HG03196 (cell line): ENCODE measurements around the gene SLC25A38.
"Not testable (repeated sequence)": the region's sequence is repeated elsewhere in the genome, so short reads cannot be mapped to it uniquely, and the experiment has no call there.

Experiments
- ATAC-seq: cut with Tn5 transposase; IDR thresholded peaks from one replicate; pipeline ENCODE4 v1.9.1; 2021; ENCODE audit not compliant: unreplicated experiment

Gene SLC25A38, protein sequence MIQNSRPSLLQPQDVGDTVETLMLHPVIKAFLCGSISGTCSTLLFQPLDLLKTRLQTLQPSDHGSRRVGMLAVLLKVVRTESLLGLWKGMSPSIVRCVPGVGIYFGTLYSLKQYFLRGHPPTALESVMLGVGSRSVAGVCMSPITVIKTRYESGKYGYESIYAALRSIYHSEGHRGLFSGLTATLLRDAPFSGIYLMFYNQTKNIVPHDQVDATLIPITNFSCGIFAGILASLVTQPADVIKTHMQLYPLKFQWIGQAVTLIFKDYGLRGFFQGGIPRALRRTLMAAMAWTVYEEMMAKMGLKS

DNA sequence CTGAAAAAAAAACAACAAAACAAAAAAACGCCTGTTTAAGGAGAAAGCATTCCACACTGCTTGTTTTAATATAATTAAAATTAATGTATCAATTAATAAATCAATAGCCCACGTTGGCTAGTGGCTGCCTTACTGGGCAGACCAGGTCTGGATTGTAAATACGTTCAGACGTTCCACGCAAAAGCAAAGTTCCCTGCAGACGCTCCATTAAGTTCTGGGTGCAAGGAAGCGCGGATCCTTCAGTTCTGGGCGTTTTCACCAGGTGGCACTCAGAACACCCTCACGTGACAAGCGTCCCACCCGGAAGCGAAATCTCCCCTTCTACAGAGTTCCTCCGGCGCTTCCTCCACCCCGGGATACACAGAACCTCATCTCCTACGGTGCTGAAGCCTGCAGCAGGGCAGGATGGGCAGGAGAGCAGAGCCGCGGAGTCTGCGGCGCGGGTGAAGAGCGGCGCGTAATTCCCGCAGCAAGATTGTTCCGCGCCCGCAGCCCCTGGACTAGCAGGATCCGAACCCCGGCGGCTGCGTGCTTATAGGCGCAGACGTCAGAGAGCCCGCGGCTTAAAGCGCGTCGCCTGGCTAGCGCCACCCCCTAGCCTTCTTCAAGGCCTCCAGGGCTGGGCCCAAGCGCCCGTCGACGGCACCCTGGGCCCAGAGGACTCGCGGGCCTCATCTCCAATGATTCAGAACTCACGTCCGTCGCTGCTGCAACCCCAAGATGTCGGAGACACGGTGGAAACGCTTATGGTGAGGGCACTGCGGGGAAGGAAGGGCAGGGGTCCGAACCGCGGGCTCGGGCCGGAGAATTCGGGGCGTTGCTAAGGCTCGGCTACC lies at the start of gene SLC25A38:
Gene SLC25A38 (plus strand): TSS at position 326 of the 836 bp plus-strand sequence. CDS start 355 bp downstream, at position 681.
- ATAC-seq = peak; percentile 66

DNA sequence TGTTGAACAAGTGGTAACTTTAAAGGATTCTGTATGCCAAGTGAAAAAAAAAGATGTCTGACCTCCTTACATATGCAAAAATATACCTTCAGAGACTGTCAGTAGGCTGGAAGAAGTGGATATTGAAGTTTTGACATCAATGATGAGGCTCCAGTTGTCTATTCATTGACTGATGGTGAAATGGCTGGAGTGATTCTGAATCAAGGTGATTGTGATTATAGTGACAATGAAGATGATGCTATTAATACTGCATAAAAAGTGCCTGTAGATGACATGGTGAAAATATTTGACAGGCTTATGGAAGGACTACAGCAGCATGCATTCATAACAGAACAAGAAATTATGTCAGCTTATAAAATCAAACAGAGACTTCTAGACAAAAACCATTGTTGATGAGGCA lies 49.6 kb upstream of the SLC25A38 start:
- no peak for ATAC-seq

DNA sequence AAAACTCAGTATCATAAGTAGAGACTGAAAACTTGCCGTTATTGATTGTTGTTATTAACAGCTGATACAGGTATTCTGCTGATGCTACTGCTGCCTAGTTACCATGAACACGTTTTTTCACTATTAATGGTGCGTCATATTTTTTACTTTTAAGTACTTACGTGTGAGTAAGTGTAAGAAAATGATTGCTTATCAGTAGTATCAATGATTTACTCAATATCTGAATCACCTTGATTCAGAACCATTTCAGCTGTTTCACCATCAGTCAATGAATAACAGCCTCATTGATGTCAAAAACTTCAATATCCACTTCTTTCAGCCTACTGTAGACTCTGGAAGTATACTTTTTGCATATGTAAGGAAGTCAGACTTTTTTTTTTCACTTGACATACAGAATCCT lies 49.0 kb upstream of the SLC25A38 start:
- ATAC-seq = no peak

DNA sequence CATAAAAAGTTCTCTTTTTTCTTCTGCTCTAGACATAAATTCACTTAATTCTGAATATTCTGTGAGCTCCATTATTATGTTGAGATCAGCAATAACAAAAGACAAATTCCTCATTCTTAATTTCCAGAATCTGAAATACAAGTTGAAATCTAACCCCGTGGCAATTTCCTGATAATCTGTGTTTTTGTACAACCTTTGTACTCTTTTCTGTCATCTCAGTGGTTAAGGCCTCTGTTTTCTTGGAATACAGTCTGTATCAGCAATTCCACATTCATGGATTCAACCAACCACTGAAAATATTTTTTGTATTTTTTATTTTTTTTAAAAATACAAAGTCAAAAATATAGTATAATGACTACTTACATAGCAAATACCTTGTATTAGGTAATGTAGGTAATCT lies 45.0 kb upstream of the SLC25A38 start:
- no peak for ATAC-seq

DNA sequence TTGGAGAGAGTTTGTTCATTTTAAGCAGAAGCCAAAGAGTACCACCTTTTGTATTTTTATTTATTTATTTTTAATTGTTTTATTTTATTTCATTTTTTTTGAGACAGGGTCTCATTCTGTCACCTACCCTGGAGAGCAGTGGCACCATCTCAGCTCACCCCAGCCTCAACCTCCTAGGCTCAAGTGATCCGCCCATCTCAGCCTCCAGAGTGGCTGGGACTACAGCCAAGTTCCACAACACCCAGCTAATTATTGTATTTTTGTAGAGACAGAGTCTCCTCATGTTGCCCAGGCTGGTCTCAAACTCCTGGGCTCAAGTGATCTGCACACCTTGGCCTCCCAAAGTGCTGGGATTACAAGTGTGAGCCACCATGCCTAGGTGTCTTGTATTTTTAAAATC lies 44.1 kb upstream of the SLC25A38 start:
- ATAC-seq = no peak

DNA sequence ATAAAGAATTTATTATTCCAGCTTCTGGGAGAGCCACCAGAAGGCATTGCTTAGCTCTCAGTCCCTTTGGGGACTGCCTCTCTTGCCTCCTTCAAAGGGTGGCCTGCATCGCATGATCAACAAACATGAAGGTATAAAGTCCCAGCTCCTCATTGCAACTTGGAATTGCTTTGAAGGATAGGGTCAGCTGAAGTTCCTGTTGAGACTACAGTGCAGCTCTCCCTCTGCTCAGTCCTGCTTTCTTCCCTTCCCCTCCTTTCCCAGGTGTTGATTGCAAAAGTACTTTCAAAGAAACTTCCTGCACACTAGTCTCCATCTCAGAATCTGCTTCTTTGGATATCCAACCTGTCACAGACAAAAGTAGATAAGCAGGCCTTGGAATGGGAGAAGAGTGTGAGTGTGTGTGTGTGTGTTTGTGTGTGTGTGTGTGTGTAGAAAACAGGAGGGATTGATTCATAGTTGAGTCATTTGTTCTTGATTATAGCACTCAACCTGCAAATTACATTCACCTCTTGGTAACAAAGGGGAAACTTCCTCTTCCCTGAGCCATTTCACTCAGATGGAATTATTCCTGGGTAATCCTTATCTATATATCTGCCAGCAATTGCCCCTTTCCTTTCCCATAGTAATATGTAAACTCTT lies 40.0 kb upstream of the SLC25A38 start:
- no peak for ATAC-seq

DNA sequence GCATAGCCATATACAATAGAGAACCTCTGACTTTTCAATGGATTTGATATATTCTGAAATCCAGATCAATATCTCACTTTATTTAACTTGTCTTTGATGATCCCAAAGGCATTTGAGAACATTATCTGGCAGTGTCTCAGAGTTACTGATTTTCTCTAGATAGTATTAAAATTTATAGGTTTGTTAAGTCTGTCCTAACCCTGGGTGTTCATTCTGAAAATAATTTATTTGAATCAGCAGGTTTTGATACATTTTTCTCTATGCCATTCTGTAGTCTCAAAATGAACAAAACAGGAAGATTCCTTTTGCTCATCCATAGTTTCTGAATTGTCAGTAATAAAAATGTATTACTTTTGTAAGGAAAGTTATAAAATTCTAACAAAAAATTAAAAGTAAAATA lies 39.4 kb upstream of the SLC25A38 start:
- no peak for ATAC-seq

DNA sequence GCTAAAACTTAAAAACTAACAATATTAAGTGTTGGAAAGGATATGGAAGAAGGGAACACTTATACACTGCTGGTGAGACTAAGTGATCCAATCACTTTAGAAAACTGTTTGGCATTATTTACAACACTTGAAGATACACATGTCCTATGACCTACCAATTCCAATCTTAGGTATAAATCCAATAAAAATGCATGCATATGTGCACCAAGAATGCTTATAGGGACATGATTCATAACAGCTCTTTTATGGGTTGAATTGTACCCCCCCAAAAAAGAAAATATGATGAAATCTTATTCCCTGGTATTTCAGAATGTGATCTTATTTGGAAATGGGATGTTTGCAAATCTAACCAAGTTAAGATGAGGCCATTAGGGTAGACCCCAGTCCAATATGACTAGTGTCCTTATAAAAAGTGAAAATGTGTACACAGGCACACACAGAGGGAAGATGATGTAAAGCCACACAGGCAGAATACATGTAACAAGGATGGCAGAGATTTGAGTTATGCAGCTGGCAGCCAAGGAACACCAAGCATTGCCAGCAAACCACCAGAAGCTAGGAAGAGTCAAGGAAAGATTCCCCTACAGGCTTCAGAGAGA lies 38.3 kb upstream of the SLC25A38 start:
- ATAC-seq = no peak

DNA sequence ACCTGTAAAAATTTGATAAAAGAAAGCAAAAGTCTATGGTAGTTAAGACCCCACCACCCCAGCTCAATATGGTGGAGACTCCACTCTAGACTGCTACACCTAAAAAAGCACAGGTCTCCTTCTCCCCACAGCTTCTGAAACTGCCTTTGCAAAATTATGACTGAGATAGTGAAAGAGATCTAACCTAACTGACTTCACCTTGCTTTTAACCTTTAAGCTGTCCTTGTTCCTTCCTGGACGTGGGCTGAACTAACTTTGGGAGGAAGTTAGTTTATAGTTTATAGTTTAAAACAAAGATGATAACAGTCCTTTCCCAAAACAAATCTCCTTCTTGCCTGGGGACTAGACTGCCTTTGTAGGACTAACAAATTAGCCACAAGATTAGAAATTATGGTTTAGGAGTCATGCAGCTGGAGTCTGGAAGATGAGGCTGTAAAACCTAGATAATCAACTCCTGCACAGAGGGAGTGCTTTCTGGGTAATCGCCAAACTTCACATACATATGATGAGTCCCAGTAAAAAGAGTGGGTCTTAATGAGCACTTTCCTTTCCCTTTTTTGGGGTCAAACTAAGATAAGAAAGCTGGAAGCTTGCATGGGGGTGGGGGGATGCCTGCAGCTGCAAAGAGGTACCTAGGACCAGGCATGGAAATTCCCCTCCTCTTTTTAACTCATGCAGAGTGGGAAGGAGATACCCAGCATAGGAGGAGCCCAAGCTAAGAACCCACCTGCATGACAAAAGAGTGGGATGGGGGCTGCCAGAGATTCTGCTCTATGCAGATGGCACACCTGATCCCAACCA lies 36.2 kb upstream of the SLC25A38 start:
- ATAC-seq = peak; percentile 80

DNA sequence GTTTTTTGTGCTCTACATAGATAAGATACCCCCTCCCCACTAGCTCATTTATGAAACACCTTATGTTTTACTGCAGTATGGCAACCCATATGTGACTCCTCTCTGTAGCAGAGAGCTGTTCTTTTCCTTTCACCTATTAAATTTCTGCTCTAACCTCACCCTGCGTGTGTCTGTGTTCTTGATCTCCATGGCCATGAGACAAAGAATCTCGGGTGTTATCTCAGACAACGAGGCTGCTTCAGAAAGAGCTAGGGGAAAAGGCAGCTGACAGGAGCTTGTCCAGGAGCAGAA lies 35.6 kb upstream of the SLC25A38 start:
- no peak for ATAC-seq

DNA sequence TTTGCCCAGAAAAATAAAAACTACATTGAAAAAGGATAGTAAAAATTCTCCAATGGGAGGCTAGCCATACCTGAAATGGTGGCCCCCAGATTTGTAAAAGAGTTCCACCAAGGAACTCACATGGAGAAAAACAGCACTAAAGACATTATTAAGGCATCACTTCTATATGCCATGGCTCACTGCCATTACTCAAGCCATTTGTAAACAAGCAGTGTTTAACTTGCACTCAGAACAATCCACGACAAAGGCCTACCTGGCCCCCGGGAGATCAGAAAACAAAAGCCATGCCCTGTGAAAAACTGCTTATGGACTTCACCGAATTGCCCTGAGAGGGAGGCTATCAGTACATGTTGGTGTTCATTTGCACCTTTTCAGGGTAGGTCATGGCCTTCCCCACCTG lies 34.1 kb upstream of the SLC25A38 start:
- ATAC-seq = no peak

DNA sequence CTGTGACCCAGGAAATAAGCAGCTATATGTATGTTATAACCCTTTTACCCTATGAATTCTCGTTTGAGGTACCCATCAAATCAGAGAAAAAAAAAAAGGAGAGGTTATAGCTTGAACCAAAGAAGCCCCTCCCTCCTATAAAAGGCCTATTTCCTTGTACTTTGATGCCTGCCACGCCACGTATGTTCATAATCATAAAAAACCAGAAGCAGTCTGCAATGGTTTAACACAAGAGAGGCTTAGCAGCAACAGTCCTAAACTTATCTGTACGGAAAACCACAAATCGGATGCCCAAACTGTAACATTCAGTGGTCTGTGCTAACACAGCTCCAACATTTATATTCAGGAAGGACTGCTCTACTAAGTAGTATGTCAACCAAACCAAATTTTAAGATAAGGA lies 32.5 kb upstream of the SLC25A38 start:
- ATAC-seq = no peak

DNA sequence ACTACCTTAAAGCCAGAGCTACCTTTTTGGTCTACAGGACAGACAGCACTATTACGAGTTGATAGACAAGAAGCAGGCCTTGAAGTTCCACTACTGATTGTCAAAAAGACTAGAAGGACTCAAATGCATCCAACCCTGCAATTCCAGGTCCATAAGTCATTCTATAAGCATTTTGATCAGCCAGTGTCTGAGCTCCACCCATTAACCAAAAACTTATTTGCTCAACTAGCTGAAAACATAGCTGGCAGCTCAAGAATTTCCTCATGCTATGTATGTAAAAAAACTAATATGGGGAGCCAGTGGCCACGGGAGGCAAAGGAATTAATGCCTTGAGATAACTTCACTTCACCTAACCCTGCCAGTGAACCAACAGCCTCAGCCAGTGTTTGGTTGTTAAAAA lies 32.0 kb upstream of the SLC25A38 start:
- not testable (repeated sequence) for ATAC-seq

DNA sequence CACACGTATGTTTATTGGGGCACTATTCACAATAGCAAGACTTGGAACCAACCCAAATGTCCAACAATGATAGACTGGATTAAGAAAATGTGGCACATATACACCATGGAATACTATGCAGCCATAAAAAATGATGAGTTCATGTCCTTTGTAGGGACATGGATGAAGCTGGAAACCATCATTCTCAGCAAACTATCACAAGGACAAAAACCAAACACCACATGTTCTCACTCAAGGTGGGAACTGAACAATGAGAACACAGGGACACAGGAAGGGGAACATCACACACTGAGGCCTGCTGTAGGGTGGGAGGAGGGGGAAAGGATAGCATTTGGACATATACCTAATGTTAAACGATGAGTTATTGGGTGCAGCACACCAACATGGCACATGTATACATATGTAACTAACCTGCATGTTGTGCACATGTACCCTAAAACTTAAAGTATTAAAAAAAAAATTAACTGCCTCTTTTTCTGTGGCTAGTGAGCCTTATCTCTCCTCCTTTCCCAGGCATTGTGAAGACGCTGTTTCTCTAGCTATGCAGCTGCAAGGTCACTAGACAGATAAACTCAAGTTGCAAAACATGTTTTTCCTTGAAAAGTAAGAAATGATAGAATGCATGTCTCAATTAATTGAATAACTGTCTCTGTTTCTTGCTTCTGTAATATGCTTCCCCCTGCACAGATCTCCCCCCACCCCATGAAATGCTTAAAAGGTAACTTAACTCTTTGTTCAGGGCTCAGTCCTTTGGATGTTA lies 29.8 kb upstream of the SLC25A38 start:
- not testable (repeated sequence) for ATAC-seq

DNA sequence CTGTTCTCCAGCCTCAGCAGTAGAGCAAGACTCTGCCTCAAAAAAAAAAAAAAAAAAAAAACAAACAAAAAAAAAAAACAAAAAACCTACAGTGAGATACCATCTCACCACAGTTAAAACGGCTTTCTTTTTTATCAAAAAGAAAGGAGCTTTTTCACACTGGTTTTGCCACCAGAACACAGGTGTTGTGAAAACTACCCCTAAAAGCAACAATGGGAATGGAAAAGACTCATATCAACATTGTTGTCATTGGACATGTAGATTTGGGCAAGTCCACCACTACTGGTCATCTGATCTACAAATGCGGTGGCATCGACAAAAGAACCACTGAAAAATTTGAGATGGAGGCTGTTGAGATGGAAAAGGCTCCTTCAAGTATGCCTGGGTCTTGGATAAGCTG lies 24.8 kb upstream of the SLC25A38 start:
- no peak for ATAC-seq

DNA sequence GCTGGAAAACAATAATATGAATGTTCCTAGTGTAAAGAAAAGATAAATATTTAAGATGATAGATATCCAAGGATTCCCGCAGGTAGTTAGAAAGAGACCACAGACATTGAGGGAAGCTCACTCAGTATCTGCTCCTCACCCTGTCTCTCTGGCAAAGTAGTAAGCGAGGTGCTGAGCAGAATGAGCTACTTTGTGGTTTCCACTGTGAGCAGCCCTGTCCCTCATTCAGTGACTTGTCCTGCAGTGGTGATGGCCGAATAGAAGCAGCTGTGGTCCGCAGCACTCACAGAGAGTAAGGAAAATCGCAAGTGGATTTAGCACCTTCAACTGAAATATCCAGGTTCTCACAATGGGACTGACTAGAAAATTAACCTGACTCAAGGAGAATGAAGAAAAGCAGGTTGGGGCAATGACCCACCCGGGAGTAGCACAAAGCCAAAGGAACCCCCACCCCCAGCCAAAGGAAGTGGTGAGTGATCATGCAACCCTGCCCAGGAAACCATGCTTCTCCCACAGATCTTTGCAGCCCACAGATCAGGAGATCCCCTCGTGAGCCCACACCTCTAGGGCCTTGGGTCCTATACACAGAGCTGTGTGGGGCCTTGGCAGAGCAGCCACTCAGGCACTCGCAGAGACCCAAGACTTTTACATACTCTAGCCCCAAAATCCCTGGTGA lies 21.8 kb upstream of the SLC25A38 start:
- ATAC-seq = peak; percentile 61

DNA sequence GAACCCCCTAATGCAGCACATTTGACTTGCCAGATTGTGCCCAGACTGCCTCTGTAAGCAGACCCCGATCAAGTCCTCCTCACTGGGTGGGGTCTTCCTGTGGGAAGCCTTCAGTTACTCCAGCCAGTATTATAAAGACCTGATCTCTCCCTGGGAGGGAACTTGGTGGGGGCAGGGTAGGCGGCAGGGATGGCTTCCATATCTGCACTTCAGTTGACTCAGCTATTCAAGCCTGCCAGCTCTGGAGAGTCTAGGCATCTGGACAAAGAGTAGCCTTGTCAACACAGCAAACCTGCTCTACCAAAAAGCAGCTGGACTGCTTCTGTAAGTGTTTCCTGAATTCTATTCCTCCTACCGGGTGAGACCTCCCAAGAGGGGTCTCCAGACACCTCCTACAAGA lies 21.0 kb upstream of the SLC25A38 start:
- no peak for ATAC-seq

DNA sequence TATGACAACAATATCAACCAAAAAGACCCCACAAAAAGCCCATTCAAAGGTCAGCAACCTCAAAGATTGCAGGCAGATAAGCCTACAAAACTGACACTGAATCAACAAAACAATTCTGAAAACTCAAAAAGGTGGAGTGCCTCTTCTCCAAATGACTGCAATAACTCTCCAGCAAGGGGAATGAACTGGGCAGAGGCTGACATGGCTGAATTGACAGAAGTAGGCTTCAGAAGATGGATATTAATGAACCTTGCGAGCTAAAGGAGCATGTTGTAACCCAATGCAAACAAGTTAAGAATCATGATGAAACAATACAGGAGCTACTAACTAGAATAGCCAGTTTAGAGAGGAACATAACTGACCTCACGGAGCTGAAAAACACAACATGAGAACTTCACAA lies 20.4 kb upstream of the SLC25A38 start:
- ATAC-seq = no peak

DNA sequence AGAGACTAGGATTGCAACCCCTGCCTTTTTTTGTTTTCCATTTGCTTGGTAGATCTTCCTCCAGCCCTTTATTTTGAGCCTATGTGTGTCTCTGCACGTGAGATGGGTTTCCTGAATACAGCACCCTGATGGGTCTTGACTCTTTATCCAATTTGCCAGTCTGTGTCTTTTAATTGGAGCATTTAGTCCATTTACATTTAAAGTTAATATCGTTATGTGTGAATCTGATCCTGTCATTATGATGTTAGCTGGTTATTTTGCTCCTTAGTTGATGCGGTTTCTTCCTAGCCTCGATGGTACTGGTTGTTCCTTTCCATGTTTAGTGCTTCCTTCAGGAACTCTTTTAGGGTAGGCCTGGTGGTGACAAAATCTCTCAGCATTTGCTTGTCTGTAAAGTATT lies 12.7 kb upstream of the SLC25A38 start:
- ATAC-seq = not testable (repeated sequence)

DNA sequence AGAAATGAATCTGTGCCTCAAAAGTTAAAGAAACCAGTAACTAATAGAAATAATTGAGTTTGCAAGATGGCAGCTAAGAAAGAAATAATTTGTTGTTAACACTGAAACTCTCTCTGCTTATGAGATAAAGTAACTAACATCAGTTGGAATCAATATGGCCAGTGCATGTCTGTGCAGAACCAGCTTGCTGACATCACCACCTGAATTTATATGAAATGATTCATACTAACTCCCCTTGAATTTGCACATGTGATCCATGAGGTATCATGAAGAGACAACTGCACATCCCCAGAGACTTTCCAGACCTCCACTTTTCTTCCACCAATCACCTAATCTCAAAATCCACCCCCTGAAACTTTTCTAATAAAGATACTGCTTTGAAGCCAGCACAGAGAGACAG lies 10.3 kb upstream of the SLC25A38 start:
- ATAC-seq = no peak
